ENCODE data around the gene SHOC2. TPM values are rescaled to one million over a fixed set of nuclear protein-coding genes. Genes with fewer than 3 reads are reported as not detected.

SHOC2 gene
- total RNA-seq: 45.9 and 47.5 TPM in 2 replicates
- long read RNA-seq, transcript SHOC2-202 (9 exons, 3,943 nt): major isoform, 23 of 67 reads
- long read RNA-seq, partial matches to known transcripts: 17 of 67 reads
- long read RNA-seq, other reads (novel, unspliced or antisense): 27 of 67 reads

DNA sequence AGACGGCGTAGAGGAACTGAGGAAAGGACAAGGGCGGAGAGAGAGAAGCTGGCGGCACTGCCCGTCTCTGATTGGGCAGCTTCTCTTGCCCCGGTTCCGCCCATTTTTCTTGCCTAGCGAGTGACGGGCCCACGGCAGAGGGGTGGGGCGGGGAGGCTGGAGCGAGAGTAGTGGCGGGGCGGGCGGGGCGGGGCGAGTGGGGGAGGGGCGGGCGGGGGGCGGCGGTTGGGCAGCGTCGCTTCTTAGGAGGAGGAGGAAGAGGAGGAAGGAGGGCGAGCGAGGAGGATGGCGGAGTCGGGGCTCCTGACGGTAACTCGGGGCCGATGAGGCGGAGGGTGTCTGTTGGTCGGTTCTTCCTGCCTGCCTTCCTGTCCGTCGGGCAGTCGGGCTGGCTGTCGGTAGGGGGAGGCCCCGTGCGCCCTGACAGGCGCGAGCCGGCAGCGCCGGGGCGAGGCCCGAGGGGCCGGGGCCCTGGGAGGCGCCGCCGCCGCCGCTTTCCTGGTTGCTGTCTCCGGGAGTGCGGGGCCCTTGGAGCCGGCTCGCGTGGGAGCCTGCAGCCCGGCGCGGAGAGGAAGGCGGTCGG lies at the start of gene SHOC2:
SHOC2 (plus strand) TSS at position 256 of the 583 bp plus-strand sequence. CDS start 44,755 bp downstream, outside the sequence.
- TF ChIP-seq, protein P1, sequence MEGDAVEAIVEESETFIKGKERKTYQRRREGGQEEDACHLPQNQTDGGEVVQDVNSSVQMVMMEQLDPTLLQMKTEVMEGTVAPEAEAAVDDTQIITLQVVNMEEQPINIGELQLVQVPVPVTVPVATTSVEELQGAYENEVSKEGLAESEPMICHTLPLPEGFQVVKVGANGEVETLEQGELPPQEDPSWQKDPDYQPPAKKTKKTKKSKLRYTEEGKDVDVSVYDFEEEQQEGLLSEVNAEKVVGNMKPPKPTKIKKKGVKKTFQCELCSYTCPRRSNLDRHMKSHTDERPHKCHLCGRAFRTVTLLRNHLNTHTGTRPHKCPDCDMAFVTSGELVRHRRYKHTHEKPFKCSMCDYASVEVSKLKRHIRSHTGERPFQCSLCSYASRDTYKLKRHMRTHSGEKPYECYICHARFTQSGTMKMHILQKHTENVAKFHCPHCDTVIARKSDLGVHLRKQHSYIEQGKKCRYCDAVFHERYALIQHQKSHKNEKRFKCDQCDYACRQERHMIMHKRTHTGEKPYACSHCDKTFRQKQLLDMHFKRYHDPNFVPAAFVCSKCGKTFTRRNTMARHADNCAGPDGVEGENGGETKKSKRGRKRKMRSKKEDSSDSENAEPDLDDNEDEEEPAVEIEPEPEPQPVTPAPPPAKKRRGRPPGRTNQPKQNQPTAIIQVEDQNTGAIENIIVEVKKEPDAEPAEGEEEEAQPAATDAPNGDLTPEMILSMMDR (IDR thresholded peaks at IDR 0.05; ENCODE audit: unreplicated experiment): peak; percentile 34
- peak within 1 kb of the TSS; percentile 99 for H3K27ac Mint-ChIP-seq
- H3K4me3 Mint-ChIP-seq (ENCODE audit: low read depth): peak within 1 kb of the TSS; percentile 84
- H3K36me3 Mint-ChIP-seq (ENCODE audit: insufficient read depth): peaks cover 1% of the 10 kb centered on the region
- peaks cover 22% of the 10 kb centered on the region for H3K4me1 Mint-ChIP-seq (ENCODE audit: low read depth)
- no peaks in the 10 kb centered on the region for H3K27me3 Mint-ChIP-seq
- H3K9me3 Mint-ChIP-seq (ENCODE audit: low read depth): no peaks in the 10 kb centered on the region
- peak; percentile 61 for DNase-seq (ENCODE audit: low spot score, unreplicated experiment)

DNA sequence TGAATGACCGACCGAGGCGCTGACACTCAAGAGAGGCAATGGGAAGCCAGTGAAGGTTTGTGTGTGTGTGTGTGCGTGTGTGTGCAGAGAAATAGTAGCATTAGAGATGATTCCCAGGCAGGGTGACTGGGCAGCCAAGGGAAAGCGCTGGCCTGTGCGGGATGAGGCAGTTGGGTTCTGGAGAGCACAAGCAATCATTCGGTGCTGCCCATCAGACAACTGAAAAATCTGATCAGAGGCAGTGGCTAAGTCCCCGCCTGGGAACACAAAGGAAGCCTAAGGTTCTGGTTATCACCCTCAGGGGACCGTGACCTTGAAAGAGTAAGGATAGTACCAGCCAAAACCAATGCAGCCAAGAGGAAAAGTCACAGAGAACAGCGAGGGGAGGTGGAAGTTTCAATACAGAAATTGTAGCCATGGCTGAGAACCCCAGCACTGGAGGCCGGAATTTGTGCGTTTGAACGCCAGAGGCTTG lies 48.5 kb upstream of the SHOC2 start:
- H3K4me1 Mint-ChIP-seq (ENCODE audit: low read depth): peaks cover 30% of the 10 kb centered on the region
- no peaks in the 10 kb centered on the region for H3K27me3 Mint-ChIP-seq
- H3K27ac Mint-ChIP-seq: peak overlapping the region; percentile 81
- H3K9me3 Mint-ChIP-seq (ENCODE audit: low read depth): no peaks in the 10 kb centered on the region
- peaks cover 2% of the 10 kb centered on the region for H3K36me3 Mint-ChIP-seq (ENCODE audit: insufficient read depth)
- no peak for DNase-seq (ENCODE audit: low spot score, unreplicated experiment)
- TF ChIP-seq, protein P1 (IDR thresholded peaks at IDR 0.05; ENCODE audit: unreplicated experiment): no peak
- H3K4me3 Mint-ChIP-seq (ENCODE audit: low read depth): peak overlapping the region; percentile 89

DNA sequence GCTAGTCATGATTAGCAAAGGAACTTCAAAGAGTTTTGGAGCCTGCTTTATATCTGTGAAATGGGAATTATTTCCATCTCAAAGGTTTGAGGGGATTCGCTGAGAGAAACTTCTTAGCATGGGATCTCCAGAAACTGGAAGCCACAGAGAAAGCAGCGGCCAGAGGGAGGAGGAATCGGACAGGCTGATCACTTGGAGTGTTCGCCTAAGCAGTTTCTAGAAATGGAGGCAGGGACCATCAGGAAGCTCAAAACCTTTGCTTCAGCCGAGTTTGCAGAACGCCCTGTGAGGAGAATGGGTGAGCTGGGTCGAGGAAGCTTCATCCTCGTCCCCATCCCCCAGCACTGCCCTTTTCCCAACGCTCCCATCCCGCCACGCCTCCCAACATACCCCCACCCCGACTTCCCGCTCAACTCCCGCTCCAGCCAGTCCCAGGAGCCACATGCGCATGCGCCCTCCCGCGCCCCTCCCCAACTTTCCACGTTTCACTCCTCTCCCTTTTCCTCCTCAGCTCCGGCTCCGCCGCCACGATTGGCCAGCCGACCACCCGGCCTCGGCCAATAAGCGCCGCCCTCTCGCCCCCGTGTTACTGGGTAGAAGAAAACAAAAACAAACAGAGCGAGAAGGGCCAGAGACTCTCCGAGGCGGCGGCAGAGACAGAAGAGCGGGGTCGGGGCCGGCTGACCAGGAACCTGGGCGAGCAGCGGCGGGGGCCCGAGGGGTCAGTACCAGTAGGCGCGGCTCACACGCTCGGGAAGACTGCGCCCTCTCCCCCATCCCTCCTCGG lies 47.9 kb upstream of the SHOC2 start, which contains the start of gene PDCD4:
PDCD4 (plus strand) TSS at position 631 of the 787 bp plus-strand sequence. CDS start 4,100 bp downstream, outside the sequence.
- Mint-ChIP-seq H3K36me3 (ENCODE audit: insufficient read depth) (peaks cover 2% of the 10 kb centered on the region), H3K27me3 (no peaks in the 10 kb centered on the region), H3K4me1 (ENCODE audit: low read depth) (peaks cover 27% of the 10 kb centered on the region), H3K9me3 (ENCODE audit: low read depth) (no peaks in the 10 kb centered on the region), H3K27ac (peak within 1 kb of the TSS; percentile 93), H3K4me3 (ENCODE audit: low read depth) (peak within 1 kb of the TSS; percentile 89)
- peak; percentile 100 for DNase-seq (ENCODE audit: low spot score, unreplicated experiment)
- TF ChIP-seq, protein P1 (IDR thresholded peaks at IDR 0.05; ENCODE audit: unreplicated experiment): no peak

DNA sequence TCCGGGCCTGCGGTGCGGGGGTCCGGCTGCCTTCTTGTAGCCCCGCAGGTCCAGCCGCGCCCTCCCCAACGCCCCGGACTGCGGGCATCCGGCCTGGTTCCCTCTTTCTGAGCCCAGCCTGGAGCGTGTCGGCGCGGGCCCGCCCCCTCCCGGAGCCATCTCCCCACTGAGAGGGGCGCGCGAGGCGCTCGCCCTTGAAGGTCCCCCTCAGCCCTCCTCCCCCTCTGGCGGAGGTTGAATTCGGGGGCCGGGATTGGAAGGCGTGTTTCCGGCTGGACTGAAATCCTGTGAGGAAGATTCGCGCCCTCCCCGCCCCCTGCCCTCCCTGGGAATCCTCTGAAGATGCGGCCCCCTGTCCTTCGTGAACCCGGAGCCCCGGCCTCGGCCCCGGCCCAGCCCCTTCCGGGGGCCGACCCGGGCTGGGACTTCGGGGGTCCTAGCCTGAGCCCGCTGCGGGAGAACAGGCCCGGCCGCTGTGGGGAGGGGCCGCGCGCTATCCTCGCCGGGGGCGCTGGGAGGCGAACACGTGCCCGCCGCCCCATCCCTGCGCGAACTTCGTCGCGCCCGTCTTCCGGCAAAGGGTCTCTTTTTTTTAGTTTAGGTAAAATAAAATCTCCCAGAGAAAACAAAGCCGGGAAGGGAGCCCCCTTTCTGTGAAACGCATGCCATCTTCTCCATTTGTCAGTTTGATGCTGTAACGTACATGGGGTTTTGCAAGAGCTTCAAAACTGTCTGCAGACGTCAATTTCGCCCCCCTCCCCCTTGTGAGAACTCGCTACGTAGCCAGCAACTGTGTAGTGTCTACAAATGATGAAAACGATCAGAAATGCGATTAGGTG lies 47.0 kb upstream of the SHOC2 start:
- peak; percentile 62 for DNase-seq (ENCODE audit: low spot score, unreplicated experiment)
- TF ChIP-seq, protein P1 (IDR thresholded peaks at IDR 0.05; ENCODE audit: unreplicated experiment): peak; percentile 37
- Mint-ChIP-seq H3K27ac (peak overlapping the region; percentile 93), H3K4me1 (ENCODE audit: low read depth) (peaks cover 25% of the 10 kb centered on the region), H3K36me3 (ENCODE audit: insufficient read depth) (peaks cover 2% of the 10 kb centered on the region), H3K9me3 (ENCODE audit: low read depth) (no peaks in the 10 kb centered on the region), H3K4me3 (ENCODE audit: low read depth) (peak overlapping the region; percentile 89), H3K27me3 (no peaks in the 10 kb centered on the region)

All from progenitor cell of endocrine pancreas (in vitro differentiated cells).